Activated B cell treated with CpG ODN at 0.5 μM for 24 hours (primary cell): ENCODE measurements around the gene TCAF1. TPM values are rescaled to one million over a fixed set of nuclear protein-coding genes. Genes with fewer than 3 reads are reported as not detected.

Experiments used
- ATAC-seq: fragments of 200-7000 bp; cut with Tn5 transposase; one replicate; pipeline ENCODE4 v1.10.0; 2021; ENCODE audit warnings: low read depth, mild to moderate bottlenecking, moderate library complexity
- CTCF ChIA-PET: fragments of 350-600 bp; sonication (Branson Sonifier 250); formaldehyde crosslinking; loops from one replicate; lab custom pipeline; 2021; ENCODE audit warnings: antibody characterized with exemption; lab: Charles Lee
- POLR2A ChIA-PET: fragments of 350-600 bp; sonication (Branson Sonifier 250); formaldehyde crosslinking; loops from one replicate; lab custom pipeline; 2021; ENCODE audit warnings: antibody characterized with exemption; lab: Charles Lee
- DNase-seq: peaks from one replicate; pipeline ENCODE4 v3.0.0; 2022
- H3K27ac Mint-ChIP-seq: one replicate; pipeline ENCODE4 v1.8.0; 2020; ENCODE audit warnings: mixed read lengths
- H3K27me3 Mint-ChIP-seq: one replicate; pipeline ENCODE4 v1.8.0; 2021; ENCODE audit warnings: mixed read lengths
- H3K36me3 Mint-ChIP-seq: one replicate; pipeline ENCODE4 v1.8.0; 2021; ENCODE audit warnings: low read depth, mixed read lengths
- H3K4me1 Mint-ChIP-seq: one replicate; pipeline ENCODE4 v1.8.0; 2021; ENCODE audit warnings: mixed read lengths
- H3K4me3 Mint-ChIP-seq: one replicate; pipeline ENCODE4 v1.8.0; 2020; ENCODE audit warnings: mild to moderate bottlenecking, mixed read lengths
- H3K9me3 Mint-ChIP-seq: one replicate; pipeline ENCODE4 v1.8.0; 2020; ENCODE audit warnings: mixed read lengths
- CTCF ChIP-seq: fragments of 200-600 bp; IDR thresholded peaks from one replicate; pipeline ENCODE4 v1.8.0; 2022; ENCODE audit warnings: antibody characterized with exemption, mild to moderate bottlenecking
- intact Hi-C: fragments of 100-400 bp; cut with micrococcal nuclease; formaldehyde crosslinking; loops from one replicate; pipeline ENCODE4 v1.15.1; 2024
- total RNA-seq: library from RNA; stranded (reverse); gene quantifications from 2 replicates; pipeline ENCODE4 v1.2.3, GENCODE V29; 2022

Gene TCAF1
- total RNA-seq, 1 donor from 2014 or later: 12.0 TPM

DNA sequence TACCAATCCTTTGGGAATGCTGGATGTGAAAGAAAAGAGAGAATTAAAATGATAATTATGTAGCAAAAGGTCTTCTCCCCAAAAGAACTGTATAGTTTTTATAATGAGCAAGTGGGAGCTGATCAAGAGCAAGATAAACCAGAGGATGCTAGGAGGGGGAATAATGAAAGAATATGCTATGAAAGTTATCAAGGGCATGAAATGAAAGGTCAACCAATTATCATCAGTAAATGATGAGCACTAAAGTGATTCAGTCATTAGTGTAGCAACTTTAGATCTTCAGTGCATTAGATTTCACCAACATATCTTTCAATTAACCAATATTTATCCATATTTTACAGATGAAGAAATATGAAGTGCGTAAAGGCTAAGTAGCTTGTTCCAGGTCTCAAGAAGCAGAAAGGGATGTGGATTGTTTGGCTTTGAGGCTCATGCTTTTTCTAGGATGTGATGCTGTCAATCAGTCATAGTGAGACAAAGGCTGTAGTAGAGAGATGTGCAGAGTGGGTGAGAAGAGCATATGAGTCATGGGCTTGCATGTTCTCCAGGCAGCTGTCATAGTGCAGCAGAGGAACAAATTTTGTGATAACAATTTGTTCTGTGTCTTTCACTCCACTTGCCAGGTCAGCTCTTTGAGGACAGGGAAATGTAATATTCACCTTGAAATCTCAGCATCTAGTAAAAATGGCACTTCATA lies 27.4 kb upstream of the TCAF1 start:
- ATAC-seq (no peak), DNase-seq (no peak)
- POLR2A ChIA-PET: interaction anchor here (0.6 kb wide), 1 partner anchor 1065 kb away, joined by 4 read pairs; no protein-coding TSS in a partner anchor
- no peak for TF ChIP-seq CTCF
- intact Hi-C loops: no loop called here
- H3K4me3 Mint-ChIP-seq: no peak overlapping the region
- H3K4me1 Mint-ChIP-seq: no peaks in the 10 kb centered on the region
- H3K9me3 Mint-ChIP-seq: peaks cover 5% of the 10 kb centered on the region
- no peaks in the 10 kb centered on the region for H3K36me3 Mint-ChIP-seq
- no peak overlapping the region for H3K27ac Mint-ChIP-seq
- H3K27me3 Mint-ChIP-seq: peaks cover 5% of the 10 kb centered on the region
- CTCF ChIA-PET: no interaction called here

- CTCF ChIA-PET: no interaction called here
- H3K27me3 Mint-ChIP-seq: peaks cover 25% of the 10 kb centered on the region
- ATAC-seq (no peak), DNase-seq (no peak)
- H3K27ac Mint-ChIP-seq: no peak overlapping the region
- H3K9me3 Mint-ChIP-seq: no peaks in the 10 kb centered on the region
- POLR2A ChIA-PET: no interaction called here
- no peak for TF ChIP-seq CTCF
- no peaks in the 10 kb centered on the region for H3K36me3 Mint-ChIP-seq
- H3K4me3 Mint-ChIP-seq: no peak overlapping the region
- no peaks in the 10 kb centered on the region for H3K4me1 Mint-ChIP-seq
- intact Hi-C loops: no loop called here
Measured at GRCh38 chr7:143924851-143925250, 22.9 kb upstream of the TCAF1 start.

- ATAC-seq (no peak), DNase-seq (no peak)
- intact Hi-C loops: no loop called here
- TF ChIP-seq CTCF: no peak
- H3K27ac Mint-ChIP-seq: no peak overlapping the region
- no peaks in the 10 kb centered on the region for H3K9me3 Mint-ChIP-seq
- ChIA-PET POLR2A (no interaction called here), CTCF (no interaction called here)
- H3K27me3 Mint-ChIP-seq: peaks cover 30% of the 10 kb centered on the region
- no peaks in the 10 kb centered on the region for H3K4me1 Mint-ChIP-seq
- no peak overlapping the region for H3K4me3 Mint-ChIP-seq
- H3K36me3 Mint-ChIP-seq: no peaks in the 10 kb centered on the region
Measured at GRCh38 chr7:143914938-143915652, 13.1 kb upstream of the TCAF1 start.

GRCh38 chr7:143913945-143914615 lies 12.1 kb upstream of the TCAF1 start:
- CTCF ChIA-PET: no interaction called here
- ATAC-seq (no peak), DNase-seq (no peak)
- TF ChIP-seq CTCF: no peak
- no peak overlapping the region for H3K27ac Mint-ChIP-seq
- POLR2A ChIA-PET: no interaction called here
- H3K9me3 Mint-ChIP-seq: no peaks in the 10 kb centered on the region
- intact Hi-C loops: no loop called here
- peaks cover 26% of the 10 kb centered on the region for H3K27me3 Mint-ChIP-seq
- no peaks in the 10 kb centered on the region for H3K36me3 Mint-ChIP-seq
- no peaks in the 10 kb centered on the region for H3K4me1 Mint-ChIP-seq
- H3K4me3 Mint-ChIP-seq: no peak overlapping the region
